Ascending aorta (tissue), 2 donors: ENCODE measurements around the gene SLC46A2. TPM values are rescaled to one million over a fixed set of nuclear protein-coding genes. Genes with fewer than 3 reads are reported as not detected.

Experiments
- DNase-seq, 2 donors: peaks; one replicate each; pipeline ENCODE4 v3.0.0-alpha.2; 2019; ENCODE audit warnings: low spot score in 2 of 2
- H3K27ac ChIP-seq, 2 donors: fragments of 200-600 bp; sonication (generic); one replicate each; pipeline ENCODE4 v1.5.1; 2016 to 2017; ENCODE audit warnings: mild to moderate bottlenecking in 1 of 2
- H3K27me3 ChIP-seq: fragments of 200-600 bp; sonication (generic); one replicate; pipeline ENCODE4 v1.5.1; 2017
- H3K36me3 ChIP-seq, 2 donors: fragments of 200-600 bp; sonication (generic); one replicate each; pipeline ENCODE4 v1.5.1; 2016
- H3K4me1 ChIP-seq, 2 donors: fragments of 200-600 bp; sonication (generic); one replicate each; pipeline ENCODE4 v1.5.1; 2016 to 2017; ENCODE audit warnings: mild to moderate bottlenecking in 1 of 2
- H3K4me3 ChIP-seq, 2 donors: fragments of 200-600 bp; sonication (generic); one replicate each; pipeline ENCODE4 v1.5.1; 2016 to 2017; ENCODE audit warnings: mild to moderate bottlenecking in 1 of 2
- H3K9me3 ChIP-seq, 2 donors: fragments of 200-600 bp; sonication (generic); one replicate each; pipeline ENCODE4 v1.5.1; 2016
- intact Hi-C: fragments of 100-400 bp; cut with DNase I; formaldehyde crosslinking; loops from one replicate; pipeline ENCODE4 v1.15.1; 2023
- total RNA-seq: library from RNA; depleted of rRNA; stranded (reverse); fragments of >200 nt; gene quantifications from one replicate; pipeline ENCODE4 v1.1.0, GENCODE V29; 2016
- TF ChIP-seq, protein P1 (sequence below), 3 experiments: fragments of 200-600 bp in 2 of 3; fragments of 450-650 bp in 1 of 3; sonication (generic) in 2 of 3; IDR thresholded peaks; one replicate each; pipeline ENCODE4 v1.5.1; 2016 to 2019; ENCODE audit warnings: antibody characterized with exemption in 3 of 3, mild to moderate bottlenecking in 1 of 3, moderate library complexity in 1 of 3

SLC46A2 gene
- total RNA-seq: not detected

DNA sequence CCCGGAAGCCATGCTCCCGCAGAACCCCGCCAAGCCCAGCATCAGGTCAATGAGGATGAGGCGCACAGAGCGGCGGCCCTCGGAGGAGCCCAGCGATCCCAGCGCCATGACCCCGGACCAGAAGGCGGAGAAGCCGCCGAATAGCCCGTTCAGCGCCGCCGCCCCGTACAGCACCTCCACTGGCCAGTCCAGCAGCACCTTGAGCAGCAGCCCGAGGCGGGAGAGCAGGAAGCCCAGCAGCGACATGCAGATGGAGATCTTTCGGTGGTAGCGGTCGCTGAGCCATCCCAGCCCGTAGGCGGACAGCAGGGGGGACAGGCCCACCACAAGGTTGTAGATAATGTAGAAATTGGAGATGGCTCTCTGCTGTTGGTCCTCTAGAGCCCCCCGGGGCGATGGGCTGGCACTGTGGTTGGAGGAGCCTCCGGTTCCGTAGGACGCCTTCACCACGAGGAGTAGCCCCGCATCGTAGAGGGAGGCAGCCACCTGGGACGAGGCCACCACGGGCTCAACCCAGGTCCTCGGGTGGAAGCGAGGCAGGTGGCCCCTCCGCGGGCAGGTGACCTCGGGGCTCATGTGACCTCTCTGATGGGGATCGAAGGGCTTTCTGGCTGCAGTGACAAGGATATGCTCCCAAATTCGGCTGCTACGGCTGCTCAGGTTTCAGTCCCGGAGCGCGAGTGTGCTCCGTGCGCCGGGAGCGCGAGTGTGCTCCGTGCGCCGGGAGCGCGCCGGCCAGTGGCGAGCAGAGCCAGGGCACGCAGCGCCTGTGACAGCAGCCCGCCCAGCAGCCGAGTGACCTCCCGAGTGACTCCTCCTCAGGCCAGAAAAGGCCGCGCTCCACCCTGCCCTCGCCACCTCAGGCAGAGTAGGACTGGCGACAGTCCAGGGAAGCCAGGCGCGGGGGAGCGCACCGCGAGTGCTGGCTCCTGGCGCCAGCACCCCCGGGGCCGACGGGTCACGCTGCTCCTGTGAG is at the start of gene SLC46A2:
Gene SLC46A2 (minus strand): TSS at position 771 of the 976 bp plus-strand sequence. CDS start 195 bp downstream, at position 576.
- Histone ChIP-seq H3K27me3 (no peaks in the 10 kb centered on the region), H3K9me3 (no peaks in the 10 kb centered on the region), H3K36me3 (no peaks in the 10 kb centered on the region), H3K27ac (no peak within 1 kb of the TSS), H3K4me3 (peak within 1 kb of the TSS; percentile 6 to 49), H3K4me1 (no peaks in the 10 kb centered on the region)
- intact Hi-C loops: no loop called here
- TF ChIP-seq, protein P1, sequence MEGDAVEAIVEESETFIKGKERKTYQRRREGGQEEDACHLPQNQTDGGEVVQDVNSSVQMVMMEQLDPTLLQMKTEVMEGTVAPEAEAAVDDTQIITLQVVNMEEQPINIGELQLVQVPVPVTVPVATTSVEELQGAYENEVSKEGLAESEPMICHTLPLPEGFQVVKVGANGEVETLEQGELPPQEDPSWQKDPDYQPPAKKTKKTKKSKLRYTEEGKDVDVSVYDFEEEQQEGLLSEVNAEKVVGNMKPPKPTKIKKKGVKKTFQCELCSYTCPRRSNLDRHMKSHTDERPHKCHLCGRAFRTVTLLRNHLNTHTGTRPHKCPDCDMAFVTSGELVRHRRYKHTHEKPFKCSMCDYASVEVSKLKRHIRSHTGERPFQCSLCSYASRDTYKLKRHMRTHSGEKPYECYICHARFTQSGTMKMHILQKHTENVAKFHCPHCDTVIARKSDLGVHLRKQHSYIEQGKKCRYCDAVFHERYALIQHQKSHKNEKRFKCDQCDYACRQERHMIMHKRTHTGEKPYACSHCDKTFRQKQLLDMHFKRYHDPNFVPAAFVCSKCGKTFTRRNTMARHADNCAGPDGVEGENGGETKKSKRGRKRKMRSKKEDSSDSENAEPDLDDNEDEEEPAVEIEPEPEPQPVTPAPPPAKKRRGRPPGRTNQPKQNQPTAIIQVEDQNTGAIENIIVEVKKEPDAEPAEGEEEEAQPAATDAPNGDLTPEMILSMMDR (IDR thresholded peaks at IDR 0.05): no peak
- peak in 1 of 2 donors; percentile 59 for DNase-seq

- DNase-seq: no peak
- intact Hi-C loops: no loop called here
These were observed 48.7 kb upstream of the SLC46A2 start for GRCh38 chr9:112939418-112939817.

DNA sequence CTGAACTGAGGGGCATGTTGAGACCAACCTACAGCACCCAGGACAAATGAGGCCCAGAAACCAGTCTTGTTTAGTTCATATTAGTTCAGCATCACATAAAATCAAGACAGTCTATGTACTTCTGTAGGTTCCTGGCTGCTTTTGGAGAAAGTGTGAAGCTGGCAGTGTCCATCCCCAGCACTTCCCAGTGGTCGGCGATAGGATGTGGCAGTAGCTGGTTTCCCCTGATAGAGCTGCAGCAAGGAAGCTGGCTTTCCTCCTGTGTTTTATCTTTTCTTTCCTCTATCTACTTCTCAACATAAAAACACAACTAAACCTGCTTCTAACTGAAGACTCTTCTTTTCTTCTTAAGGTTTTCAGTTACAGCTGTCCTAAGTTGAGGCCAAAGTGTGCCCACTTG is 43.0 kb upstream of the SLC46A2 start:
- TF ChIP-seq, protein P1 (IDR thresholded peaks at IDR 0.05): no peak
- no peaks in the 10 kb centered on the region for H3K4me1 ChIP-seq
- H3K36me3 ChIP-seq: no peaks in the 10 kb centered on the region
- no peak overlapping the region for H3K4me3 ChIP-seq
- intact Hi-C loops: no loop called here
- no peaks in the 10 kb centered on the region for H3K9me3 ChIP-seq
- H3K27ac ChIP-seq: no peak overlapping the region
- DNase-seq: no peak
- H3K27me3 ChIP-seq: no peaks in the 10 kb centered on the region

More at GRCh38 chr9:112939418-112939817, 48.7 kb upstream of the SLC46A2 start:
- Histone ChIP-seq H3K4me3 (no peak overlapping the region), H3K36me3 (no peaks in the 10 kb centered on the region), H3K27me3 (no peaks in the 10 kb centered on the region), H3K27ac (no peak overlapping the region), H3K9me3 (no peaks in the 10 kb centered on the region), H3K4me1 (no peaks in the 10 kb centered on the region)
- TF ChIP-seq, protein P1 (IDR thresholded peaks at IDR 0.05): no peak

- Histone ChIP-seq H3K36me3 (no peaks in the 10 kb centered on the region), H3K4me3 (no peak overlapping the region), H3K4me1 (no peaks in the 10 kb centered on the region), H3K27me3 (no peaks in the 10 kb centered on the region), H3K27ac (no peak overlapping the region), H3K9me3 (no peaks in the 10 kb centered on the region)
- intact Hi-C loops: loop anchor here (5.0 kb wide), 1 partner anchor 187 kb away; no protein-coding TSS in a partner anchor
- DNase-seq: no peak
- TF ChIP-seq, protein P1 (IDR thresholded peaks at IDR 0.05): peak; percentile 9 to 31 (median 13)
These were observed 34.5 kb upstream of the SLC46A2 start for GRCh38 chr9:112925058-112925641.

DNA sequence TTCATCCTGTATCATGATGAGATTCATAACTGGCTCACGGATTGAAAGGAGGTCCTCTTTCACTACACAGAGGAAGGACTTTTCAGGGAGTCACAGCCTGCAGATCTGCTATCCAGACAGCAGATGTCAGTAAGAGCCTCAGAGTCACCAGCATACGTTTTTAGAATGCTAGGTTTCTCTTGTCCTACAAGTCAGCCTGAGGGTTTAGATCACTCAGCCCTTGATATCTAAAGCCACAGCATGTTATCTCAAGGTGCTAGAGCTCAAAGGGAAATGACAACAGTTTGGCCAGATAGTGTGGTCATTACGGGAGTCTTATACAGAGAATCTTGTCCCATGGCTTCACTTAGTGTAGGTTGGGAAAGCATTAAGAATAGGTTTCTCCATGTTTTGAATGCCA is 30.9 kb upstream of the SLC46A2 start:
- TF ChIP-seq, protein P1 (IDR thresholded peaks at IDR 0.05): peak in 1 of 3 experiments; percentile 31
- Histone ChIP-seq H3K27me3 (no peaks in the 10 kb centered on the region), H3K9me3 (no peaks in the 10 kb centered on the region), H3K27ac (no peak overlapping the region), H3K36me3 (no peaks in the 10 kb centered on the region), H3K4me1 (no peaks in the 10 kb centered on the region), H3K4me3 (no peak overlapping the region)
- intact Hi-C loops: no loop called here
- DNase-seq: no peak
